ENCODE measurements around the gene KLK1.
"Not testable (repeated sequence)": the region's sequence is repeated elsewhere in the genome, so short reads cannot be mapped to it uniquely, and the experiment has no call there.

DNA sequence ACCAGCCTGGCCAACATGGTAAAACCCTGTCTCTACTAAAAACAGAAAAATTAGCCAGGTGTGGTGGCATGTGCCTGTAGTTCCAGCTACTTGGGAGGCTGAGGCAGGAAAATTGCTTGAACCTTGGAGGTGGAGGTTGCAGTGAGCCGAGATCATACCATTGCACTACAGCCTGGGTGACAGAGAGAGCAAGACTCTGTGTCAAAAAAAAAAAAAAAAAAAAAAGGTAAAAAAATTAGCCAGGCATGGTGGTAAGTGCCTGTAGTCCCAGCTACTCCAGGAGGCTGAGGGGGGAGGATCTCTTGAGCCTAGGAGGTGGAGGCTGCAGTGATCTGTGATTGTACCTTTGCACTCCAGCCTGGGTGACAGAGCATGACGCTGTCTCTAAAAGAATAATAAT lies 53.4 kb downstream of the KLK1 start, which contains the start of gene GPR32:
- TF ChIP-seq POLR2A (IDR thresholded peaks at IDR 0.05), result not testable (repeated sequence)
- TF ChIP-seq, protein P1, sequence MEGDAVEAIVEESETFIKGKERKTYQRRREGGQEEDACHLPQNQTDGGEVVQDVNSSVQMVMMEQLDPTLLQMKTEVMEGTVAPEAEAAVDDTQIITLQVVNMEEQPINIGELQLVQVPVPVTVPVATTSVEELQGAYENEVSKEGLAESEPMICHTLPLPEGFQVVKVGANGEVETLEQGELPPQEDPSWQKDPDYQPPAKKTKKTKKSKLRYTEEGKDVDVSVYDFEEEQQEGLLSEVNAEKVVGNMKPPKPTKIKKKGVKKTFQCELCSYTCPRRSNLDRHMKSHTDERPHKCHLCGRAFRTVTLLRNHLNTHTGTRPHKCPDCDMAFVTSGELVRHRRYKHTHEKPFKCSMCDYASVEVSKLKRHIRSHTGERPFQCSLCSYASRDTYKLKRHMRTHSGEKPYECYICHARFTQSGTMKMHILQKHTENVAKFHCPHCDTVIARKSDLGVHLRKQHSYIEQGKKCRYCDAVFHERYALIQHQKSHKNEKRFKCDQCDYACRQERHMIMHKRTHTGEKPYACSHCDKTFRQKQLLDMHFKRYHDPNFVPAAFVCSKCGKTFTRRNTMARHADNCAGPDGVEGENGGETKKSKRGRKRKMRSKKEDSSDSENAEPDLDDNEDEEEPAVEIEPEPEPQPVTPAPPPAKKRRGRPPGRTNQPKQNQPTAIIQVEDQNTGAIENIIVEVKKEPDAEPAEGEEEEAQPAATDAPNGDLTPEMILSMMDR (IDR thresholded peaks at IDR 0.05), result not testable (repeated sequence)

Measured in adrenal gland (tissue), 5 donors.